Activated T-helper 1 cell treated with anti-CD3 and anti-CD28 coated beads, Interleukin-2, amount 50 U/mL, for 16 hours (primary cell): ENCODE data around the gene NR2F2.

ENCODE experiments used
- DNase-seq, 2 donors: peaks; one replicate each; pipeline ENCODE4 v3.0.0-alpha.2; 2020; ENCODE audit warnings: low read depth in 1 of 2, low spot score in 1 of 2

NR2F2 gene

DNA sequence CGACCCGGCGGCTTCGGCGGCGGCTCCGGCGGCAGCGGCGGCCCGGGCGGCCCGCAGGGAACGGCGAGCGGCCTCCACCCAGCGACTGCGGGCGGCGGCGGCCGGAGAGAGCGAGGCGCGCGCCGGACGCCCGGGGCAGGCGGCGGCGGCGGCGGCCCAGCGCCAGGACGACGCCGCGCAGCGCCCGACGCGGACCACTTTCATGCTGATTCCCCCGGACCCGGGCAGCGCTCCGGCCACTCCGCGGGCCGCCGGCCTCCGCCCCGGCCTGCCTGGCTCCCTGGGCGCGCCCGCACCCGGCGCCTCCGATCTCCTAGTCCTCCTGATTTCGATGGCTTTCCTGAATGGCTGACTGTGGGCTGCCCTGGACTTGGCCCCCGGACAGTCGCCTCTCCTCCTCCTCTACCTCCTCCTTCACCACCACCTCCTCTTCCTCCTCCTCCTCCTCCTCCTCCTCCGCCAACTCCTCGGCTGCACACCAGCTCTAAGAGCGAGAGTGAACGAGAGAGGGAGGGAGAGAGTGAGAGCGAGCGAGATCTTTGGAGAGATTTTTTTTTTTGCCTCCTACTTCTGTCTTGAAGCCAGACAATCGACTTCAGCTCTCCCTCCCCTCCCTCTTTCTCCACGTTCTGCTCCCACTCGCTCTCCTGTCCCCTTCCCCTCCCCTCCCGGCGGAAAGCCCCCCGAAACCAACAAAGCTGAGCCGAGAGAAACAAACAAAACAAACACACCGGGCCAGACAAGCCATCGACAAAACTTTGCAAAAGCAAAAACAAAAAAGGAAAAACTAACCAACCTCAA is 844 bp downstream of the NR2F2 start:
- DNase-seq: no peak

DNA sequence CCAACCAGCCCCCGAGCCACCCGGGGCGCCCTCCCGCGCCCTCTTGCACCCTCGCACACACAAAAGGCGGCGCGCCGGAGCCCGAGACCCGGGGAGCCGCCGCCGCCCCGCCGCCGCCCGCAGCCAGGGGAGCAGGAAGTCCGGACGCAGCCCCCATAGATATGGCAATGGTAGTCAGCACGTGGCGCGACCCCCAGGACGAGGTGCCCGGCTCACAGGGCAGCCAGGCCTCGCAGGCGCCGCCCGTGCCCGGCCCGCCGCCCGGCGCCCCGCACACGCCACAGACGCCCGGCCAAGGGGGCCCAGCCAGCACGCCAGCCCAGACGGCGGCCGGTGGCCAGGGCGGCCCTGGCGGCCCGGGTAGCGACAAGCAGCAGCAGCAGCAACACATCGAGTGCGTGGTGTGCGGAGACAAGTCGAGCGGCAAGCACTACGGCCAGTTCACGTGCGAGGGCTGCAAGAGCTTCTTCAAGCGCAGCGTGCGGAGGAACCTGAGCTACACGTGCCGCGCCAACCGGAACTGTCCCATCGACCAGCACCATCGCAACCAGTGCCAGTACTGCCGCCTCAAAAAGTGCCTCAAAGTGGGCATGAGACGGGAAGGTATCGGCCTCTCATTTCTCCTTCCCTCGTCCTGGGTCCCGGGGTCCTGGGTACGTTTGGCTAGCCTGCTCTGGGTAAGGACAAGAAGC is 1.6 kb downstream of the NR2F2 start:
- no peak for DNase-seq

DNA sequence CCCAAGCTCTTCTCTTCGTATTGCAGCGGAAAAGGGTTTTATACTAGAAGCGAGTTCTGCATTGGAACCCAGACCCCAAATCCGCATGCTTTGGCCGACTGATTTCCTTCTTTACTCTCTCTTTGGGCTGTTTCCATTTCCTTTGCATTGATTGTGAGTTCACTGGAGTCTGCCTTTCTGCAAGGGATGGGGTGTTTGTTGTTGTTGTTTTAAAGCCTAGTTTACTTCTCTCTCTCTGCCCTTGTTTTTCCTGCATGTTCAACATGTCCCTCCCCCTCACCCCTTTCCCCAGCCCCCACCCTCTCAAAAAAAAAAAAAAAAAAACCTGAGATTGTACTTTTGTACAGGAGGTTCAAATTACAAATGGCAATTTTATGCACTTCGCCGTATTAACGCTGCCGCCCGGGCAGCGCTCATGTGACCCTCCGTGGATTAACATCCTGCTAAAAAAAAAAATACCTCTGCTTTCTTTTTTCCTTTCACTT is 2.2 kb downstream of the NR2F2 start:
- no peak for DNase-seq

DNA sequence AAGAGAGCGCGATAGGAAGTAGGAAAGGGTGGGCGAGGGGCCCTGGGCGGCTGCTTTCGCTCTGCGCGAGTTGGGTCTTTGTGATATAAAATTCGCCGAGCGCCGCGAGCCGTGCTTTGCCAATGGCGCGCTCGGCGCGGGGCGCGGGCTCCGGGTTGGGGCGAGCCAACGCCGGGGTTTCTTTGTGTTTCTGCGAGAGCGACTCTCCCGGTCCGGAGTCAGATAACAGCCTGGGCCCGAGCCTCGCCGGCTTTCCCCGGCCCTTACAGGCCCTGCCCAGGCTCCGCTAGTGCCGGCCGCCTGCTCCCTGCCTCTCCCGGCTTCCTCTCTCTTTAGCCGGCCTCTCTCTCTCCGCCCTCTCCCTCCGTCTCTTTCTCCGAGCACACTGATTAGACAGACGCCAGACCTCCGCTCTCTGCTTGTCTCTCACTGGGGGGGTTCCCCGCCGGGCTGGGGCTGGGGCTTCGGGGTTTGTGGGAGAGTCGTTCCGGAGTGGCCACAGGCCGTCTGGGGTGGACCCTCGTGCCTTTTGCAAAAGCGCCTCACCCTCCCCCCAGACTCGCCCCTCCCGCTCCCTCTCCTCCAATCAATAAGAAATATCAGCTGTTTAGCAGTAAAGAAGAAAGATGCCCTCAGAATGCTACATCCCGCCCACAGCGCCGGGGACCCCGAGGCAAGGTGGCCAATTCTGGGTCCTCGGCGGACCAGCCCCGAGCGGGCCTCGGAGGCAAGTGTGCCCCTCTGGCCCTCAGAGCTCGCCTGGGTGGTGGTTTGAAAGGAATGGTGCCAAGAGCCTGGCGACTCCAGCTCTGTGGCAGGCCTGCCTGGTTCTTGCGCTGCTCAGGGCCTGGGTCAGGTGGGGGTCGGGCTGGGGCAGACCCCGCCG is 2.9 kb downstream of the NR2F2 start:
- DNase-seq: no peak

DNA sequence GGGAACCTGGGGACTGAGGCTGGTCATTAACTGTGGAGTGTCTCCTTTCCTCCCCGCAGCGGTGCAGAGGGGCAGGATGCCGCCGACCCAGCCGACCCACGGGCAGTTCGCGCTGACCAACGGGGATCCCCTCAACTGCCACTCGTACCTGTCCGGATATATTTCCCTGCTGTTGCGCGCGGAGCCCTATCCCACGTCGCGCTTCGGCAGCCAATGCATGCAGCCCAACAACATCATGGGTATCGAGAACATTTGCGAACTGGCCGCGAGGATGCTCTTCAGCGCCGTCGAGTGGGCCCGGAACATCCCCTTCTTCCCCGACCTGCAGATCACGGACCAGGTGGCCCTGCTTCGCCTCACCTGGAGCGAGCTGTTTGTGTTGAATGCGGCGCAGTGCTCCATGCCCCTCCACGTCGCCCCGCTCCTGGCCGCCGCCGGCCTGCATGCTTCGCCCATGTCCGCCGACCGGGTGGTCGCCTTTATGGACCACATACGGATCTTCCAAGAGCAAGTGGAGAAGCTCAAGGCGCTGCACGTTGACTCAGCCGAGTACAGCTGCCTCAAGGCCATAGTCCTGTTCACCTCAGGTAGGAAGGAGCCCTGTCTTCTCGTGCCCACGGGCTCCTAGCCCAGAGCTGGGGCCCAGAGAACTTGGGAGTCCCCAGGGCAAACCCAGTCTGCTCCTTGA is 3.7 kb downstream of the NR2F2 start:
- DNase-seq: no peak

DNA sequence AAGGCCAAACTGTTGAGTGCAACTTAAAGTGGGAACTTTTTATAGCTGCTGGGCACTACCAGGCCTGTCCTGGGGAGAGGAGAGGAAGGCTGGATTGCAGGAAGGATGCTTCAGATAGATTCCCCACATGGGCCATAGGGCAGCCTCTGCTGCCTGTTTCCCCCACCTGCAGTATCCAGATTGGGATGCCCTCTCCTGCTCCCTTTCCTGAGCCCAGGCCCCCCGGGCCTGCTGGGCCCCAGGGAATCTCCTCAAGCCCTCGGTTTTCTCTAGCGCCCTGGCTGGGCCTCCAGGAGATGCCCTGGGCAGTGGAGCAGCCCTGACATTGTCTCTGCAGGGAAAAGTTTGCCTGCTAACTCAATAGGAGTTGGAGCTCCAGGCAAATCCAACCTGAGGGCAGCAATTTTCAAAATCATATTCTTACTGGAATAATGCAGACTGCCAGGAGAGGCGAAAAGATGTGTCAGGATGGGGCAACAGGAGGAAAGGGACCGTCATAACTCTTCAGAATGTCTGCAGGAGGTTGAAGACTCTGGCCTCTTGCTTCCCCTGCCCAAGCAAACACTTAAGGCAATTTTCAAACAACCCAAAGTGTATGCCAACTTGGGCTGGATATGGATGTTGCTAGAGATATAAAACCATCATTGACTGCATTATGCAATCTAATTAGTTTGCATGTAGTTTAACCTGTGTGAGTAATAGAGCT is 4.4 kb downstream of the NR2F2 start:
- DNase-seq: no peak

DNA sequence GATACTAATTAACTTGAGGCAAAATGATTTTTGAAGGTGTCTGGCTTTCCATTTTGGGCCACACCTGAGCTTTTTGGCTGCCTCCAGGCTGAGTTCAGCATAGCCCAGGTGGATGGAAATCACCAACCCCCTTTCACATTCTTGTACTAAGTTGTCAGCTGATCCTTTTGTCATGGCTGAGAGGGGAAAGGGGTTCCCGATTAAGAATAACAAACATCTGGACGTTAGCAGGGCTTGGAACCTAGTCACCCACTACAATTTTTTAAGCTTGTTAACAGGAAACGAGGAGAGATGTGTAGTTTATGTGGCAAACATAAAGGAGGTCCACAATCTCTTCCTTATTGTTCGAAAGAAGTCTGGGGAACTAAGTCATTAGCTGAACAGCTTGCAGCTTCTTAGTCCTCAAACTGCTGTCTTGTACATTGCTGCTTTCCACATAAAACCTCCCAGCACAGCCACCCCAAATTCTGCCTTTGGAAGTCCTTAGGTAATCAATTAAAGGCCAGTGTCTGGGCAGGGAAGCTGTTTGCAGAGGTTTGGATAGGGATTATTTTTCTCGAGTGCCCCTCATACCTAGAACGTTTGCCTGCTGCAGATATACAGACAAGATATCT is 5.0 kb downstream of the NR2F2 start:
- DNase-seq: no peak

DNA sequence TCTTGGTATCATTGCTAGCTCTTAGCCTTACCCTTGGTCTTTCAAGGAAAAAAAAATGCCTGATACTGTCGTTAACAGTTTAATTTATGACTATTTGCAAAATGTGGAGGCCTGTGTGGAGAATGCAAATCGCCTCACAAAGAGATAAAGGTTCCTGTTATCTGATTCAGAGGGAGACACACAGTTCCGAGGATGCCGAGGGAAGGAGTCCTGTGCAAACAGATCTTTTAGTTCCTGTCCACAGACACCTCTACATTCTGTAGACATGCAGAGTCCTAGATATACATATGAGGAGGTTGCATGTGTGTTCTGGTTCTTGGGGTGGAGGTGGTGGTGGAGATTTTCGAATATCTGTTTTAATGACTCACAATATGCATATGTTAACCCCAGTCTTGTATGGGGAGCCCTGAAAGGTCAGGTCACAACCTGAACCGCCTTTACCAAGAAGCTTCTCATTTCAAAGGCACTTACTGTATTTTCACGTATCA is 5.7 kb downstream of the NR2F2 start:
- DNase-seq: no peak

DNA sequence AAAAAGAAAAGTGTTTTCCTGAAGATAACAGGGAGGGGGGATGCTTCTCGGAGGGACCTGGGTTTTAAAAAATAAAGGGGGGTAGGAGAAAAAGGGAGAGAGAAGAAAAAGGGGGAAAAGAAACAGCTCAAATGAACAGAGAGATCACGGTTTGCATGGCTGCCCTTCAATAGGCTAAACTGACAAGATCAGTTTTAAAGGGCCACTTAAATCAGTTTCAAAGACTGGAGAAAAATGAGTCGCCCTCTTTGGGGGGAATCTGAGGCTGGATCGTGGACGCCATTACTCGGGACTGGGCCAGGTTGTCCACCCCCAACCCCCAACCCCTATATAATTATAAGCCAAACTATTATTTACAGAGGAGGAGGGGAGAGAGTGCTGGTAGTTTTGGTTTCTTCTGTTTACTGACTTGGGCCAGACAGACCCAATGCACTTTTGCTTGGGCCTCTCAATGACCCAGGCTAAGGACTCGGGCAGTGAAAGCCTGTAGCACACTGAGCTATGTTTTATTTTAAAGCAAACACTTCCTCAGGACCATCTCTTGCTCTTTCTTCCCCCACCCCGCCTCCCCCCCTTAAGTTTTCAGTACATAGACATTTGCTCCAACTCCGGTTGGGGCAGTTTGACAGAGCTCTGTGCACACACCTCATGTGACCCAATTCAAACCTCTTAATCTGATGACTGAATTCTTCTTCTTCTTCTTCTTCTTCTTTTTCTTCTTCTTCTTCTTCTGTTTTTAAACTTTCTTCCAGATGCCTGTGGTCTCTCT is 6.3 kb downstream of the NR2F2 start:
- DNase-seq: no peak

DNA sequence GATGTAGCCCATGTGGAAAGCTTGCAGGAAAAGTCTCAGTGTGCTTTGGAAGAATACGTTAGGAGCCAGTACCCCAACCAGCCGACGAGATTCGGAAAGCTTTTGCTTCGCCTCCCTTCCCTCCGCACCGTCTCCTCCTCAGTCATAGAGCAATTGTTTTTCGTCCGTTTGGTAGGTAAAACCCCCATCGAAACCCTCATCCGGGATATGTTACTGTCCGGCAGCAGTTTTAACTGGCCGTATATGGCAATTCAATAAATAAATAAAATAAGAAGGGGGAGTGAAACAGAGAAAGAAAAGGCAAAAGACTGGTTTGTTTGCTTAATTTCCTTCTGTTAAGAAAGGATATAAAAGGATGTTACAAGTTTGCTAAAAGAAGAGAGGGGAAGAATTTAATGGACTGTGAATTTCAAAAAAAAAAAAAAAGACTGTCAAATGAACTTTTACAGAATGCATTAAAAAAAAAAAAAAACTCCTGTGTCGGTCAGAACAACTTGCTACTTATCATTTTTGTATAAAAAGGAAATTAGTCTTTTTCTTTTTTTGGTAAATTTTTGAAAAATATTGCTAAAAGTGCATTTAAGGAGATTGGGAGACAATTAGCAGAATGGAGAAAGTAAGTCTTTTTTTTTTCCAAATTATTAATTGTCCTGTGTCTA is 7.0 kb downstream of the NR2F2 start:
- no peak for DNase-seq

DNA sequence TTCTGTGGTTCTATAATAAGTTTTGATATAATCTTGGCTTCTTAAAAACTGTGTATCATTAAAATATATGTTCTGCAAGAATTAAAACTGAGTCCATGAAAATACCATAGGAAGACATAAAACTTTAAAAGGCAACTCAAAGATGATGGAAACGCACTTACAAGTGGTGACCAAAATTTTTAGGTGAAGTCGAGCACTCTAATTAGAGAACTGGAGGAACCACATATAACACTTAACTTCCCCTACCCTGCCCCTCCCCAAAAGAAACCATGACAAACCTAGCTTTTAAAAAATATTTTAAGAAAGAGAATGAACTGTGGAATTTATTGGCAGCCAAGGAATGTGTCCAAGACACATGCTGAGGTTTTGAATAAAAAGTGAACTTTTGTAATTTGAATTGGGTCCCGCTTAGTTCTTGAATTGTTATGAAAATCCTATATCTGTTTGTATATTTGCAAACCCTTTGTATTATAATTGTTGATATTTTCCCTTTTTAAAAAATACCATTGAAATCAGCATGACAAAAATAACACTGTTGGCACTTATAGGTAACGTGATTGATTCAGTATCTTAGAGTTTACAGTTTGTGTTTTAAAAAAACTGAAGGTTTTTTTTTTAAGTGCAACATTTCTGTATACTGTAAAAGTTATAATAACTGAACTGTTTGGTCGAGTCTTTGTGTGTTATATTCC is 7.7 kb downstream of the NR2F2 start:
- DNase-seq: no peak

DNA sequence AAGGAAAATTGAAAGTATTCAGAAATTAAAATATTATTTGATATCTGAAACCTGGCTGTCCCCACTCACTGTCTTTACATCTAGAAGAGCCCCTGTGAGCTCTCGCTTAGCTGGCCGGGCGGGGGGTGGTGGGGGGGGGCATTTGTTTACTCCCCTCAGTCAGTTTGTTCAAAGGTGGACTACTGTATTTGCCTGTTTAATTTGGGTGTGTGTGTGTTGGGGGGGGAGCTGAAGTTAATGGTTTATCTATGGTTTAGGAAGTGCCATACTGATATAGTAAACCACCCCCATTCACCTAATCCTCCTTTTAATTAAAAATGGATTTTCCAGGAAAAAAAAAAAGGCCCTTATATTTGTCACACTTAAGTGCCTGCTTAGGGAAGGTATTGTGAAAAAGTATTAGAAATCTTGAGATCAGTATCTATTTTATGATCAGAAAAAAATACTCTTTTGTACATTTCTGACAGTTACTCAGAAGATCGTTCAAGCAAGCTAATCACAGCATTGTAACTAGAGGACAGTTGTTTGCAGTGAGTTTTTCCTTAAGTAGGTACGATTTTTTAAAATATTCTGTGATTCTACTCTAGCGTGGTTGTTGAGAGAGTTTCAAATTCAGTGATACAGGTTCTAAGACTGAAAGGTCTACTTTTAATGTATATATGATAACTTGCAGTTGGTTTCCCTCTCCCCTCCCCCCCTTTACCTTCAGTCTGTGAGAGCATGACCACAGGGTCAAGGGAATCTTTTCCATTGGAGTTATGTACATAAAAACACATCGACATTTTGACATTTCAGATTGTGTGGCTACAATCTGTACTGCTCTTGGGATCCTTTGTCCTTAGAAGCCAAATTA is 8.5 kb downstream of the NR2F2 start:
- no peak for DNase-seq

DNA sequence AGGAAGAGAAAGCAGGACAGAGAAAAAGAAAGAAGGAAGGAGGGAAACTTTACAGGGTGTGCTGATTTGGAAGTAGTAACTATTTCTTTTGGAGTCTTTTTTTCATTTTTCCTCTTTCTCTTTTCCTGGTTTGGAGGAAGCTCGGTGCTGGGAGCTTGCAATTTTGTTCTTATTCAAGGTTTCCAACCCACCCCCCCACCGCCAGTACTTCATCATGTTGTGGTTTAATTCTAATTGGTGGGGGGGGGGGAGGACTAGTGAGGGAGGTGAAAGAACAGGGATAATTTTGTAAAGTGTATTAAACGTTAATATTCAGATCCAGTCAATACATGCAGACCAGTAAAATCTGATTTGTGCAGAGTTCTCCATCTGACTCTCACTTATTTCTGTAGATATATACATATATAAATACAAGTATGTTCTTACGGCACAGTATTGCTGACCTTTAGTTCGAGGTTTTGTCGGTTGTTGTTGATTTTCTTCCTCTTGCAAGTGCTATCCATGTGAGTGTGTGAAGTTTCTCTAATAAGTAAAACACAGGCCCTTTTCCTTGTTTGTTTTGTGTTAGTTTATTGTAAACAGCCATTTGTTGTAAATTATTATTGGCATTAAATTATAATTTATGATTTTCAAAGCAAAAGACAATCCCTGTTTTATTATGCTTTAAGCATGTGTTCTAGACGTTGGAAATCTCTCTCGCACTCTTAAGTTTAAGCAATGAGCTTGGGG is 9.3 kb downstream of the NR2F2 start:
- no peak for DNase-seq

DNA sequence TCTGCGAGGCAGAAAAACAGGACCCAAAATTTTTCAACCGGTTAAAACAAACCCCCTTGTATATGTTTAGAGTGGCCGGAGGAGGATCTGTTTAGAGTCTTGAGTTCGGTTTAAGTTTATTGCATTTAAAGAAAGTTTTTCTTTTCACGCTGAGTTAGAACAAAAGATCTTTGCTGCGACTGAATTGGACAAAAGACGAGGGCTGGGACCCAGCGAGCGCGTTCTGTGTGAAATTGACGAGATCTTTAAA is 9.8 kb downstream of the NR2F2 start:
- no peak for DNase-seq

DNA sequence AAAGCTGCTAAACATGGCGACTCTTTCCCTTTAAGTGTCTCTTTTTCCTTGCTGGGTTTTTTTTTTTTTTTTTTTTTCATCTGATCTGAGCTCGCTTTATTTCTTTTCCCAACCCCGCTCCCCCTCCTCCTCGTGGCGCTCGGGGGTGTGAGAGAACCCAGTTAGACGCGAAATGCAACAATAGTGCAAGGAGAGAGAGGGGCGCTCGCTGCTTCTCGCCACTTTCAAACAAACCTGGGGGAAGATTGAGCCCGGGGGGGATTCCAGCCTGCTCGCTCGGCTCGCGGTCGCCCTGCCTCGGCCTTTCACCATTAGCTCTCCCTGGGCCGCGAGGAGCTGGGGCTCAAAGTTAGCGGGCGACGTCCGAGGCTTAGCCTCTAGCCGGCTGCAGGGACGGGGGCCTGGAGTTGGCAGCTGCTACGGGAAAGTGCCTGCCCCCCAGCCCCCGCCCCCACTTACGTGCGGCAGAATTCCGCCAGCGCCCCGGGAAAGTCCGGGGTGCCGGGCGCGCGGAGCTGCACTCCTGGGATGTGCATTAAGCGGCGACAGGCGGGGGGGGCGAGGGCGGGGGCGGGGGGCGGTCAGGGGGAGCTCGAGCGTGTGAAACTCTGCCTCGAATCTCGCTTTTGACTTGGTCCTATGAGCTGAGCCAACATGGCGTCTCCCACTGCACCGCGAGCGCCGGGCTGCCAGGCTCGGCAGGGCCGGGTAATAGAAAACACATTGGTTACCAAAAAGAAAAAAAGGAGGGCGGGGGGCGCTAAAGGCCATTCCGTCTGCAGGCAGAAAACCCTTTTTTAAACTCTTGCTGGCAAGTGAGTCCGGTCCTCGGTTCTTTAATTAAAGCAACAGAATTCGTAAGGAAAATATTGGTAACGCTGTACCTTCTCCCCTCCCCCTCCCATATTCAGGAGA is 10.4 kb downstream of the NR2F2 start:
- DNase-seq: no peak
